ENCODE measurements around the gene SRPK2.
"Not testable (repeated sequence)": the region's sequence is repeated elsewhere in the genome, so short reads cannot be mapped to it uniquely, and the experiment has no call there.

Gene SRPK2

GRCh38 chr7:105362685-105363084, 26.0 kb downstream of the SRPK2 start:
- H3K9me3 ChIP-seq (ENCODE audit: control insufficient read depth, insufficient read depth, low read depth, low read length); H3K27ac ChIP-seq (ENCODE audit: extremely low read depth, low read depth, low read length); H3K36me3 ChIP-seq (ENCODE audit: control insufficient read depth in 2 of 2, insufficient read depth in 1 of 2, low read length in 2 of 2); H3K4me3 ChIP-seq (ENCODE audit: low read depth, low read length); H3K4me1 ChIP-seq (ENCODE audit: control insufficient read depth, insufficient read depth, low read length); POLR2A ChIA-PET: not testable (repeated sequence)
- CTCF ChIA-PET = interaction anchor here (0.6 kb wide), 1 partner anchor 1868 kb away, joined by 5 read pairs; no protein-coding TSS in a partner anchor
- TF ChIP-seq ZNF580 (tag by site-specific recombination; IDR thresholded peaks at IDR 0.05) (0 out of 2 replicates have a peak, but pooled peaks have one; percentile 14), ZNF280D (tag by site-specific recombination; IDR thresholded peaks at IDR 0.05) (0 out of 2 replicates have a peak, but pooled peaks have one; percentile 46), ZNF146 (tag by site-specific recombination; IDR thresholded peaks at IDR 0.05) (peak; percentile 94)

GRCh38 chr7:105361995-105362394, 26.7 kb downstream of the SRPK2 start:
- H3K27ac ChIP-seq (ENCODE audit: extremely low read depth, low read depth, low read length); H3K4me3 ChIP-seq (ENCODE audit: low read depth, low read length); H3K9me3 ChIP-seq (ENCODE audit: control insufficient read depth, insufficient read depth, low read depth, low read length); POLR2A ChIA-PET; H3K4me1 ChIP-seq (ENCODE audit: control insufficient read depth, insufficient read depth, low read length); H3K36me3 ChIP-seq (ENCODE audit: control insufficient read depth in 2 of 2, insufficient read depth in 1 of 2, low read length in 2 of 2): not testable (repeated sequence)
- CTCF ChIA-PET = interaction anchor here (0.6 kb wide), 1 partner anchor 27 kb away, joined by 3 read pairs; the partner anchor contains the start of gene SRPK2

- H3K9me3 ChIP-seq (ENCODE audit: control insufficient read depth, insufficient read depth, low read depth, low read length); H3K36me3 ChIP-seq (ENCODE audit: control insufficient read depth in 2 of 2, insufficient read depth in 1 of 2, low read length in 2 of 2); H3K4me3 ChIP-seq (ENCODE audit: low read depth, low read length); H3K27ac ChIP-seq (ENCODE audit: extremely low read depth, low read depth, low read length); POLR2A ChIA-PET; H3K4me1 ChIP-seq (ENCODE audit: control insufficient read depth, insufficient read depth, low read length); CTCF ChIA-PET: not testable (repeated sequence)
Observed at GRCh38 chr7:105360149-105360548, 28.6 kb downstream of the SRPK2 start.

GRCh38 chr7:105355701-105356100, 33.0 kb downstream of the SRPK2 start:
- H3K4me3 ChIP-seq (ENCODE audit: low read depth, low read length) = no peak overlapping the region
- TF ChIP-seq ZXDB (tag by site-specific recombination; IDR thresholded peaks at IDR 0.05) = no peak
- TF ChIP-seq ZNF624 (tag by site-specific recombination; IDR thresholded peaks at IDR 0.05) = no peak
- no peak for TF ChIP-seq ZNF596 (tag by site-specific recombination; IDR thresholded peaks at IDR 0.05)
- no peak for TF ChIP-seq ZNF324 (tag by site-specific recombination; IDR thresholded peaks at IDR 0.05)
- TF ChIP-seq ZFP41 (tag by site-specific recombination; IDR thresholded peaks at IDR 0.05; ENCODE audit: borderline replicate concordance) = no peak
- TF ChIP-seq ZBTB8A (tag by site-specific recombination; IDR thresholded peaks at IDR 0.05) = no peak
- TF ChIP-seq ZNF23 (tag by site-specific recombination; IDR thresholded peaks at IDR 0.05; ENCODE audit: borderline replicate concordance) = no peak
- no peaks in the 10 kb centered on the region for H3K36me3 ChIP-seq (ENCODE audit: control insufficient read depth in 2 of 2, insufficient read depth in 1 of 2, low read length in 2 of 2)
- H3K27ac ChIP-seq (ENCODE audit: extremely low read depth, low read depth, low read length) = no peak overlapping the region
- CTCF ChIA-PET = interaction anchor here (0.6 to 0.7 kb wide), 2 partner anchors 123 to 472 kb away, joined by 3 to 7 read pairs; no protein-coding TSS in a partner anchor
- POLR2A ChIA-PET = no interaction called here
- no peaks in the 10 kb centered on the region for H3K9me3 ChIP-seq (ENCODE audit: control insufficient read depth, insufficient read depth, low read depth, low read length)
- H3K4me1 ChIP-seq (ENCODE audit: control insufficient read depth, insufficient read depth, low read length) = peaks cover 21% of the 10 kb centered on the region

GRCh38 chr7:105354383-105354782, 34.3 kb downstream of the SRPK2 start:
- ChIA-PET POLR2A (no interaction called here), CTCF (interaction anchor here (0.6 to 0.8 kb wide), 2 partner anchors 45 to 759 kb away, joined by 3 to 5 read pairs; no protein-coding TSS in a partner anchor)
- Histone ChIP-seq H3K9me3 (ENCODE audit: control insufficient read depth, insufficient read depth, low read depth, low read length) (no peaks in the 10 kb centered on the region), H3K36me3 (ENCODE audit: control insufficient read depth in 2 of 2, insufficient read depth in 1 of 2, low read length in 2 of 2) (no peaks in the 10 kb centered on the region), H3K4me3 (ENCODE audit: low read depth, low read length) (no peak overlapping the region), H3K27ac (ENCODE audit: extremely low read depth, low read depth, low read length) (no peak overlapping the region), H3K4me1 (ENCODE audit: control insufficient read depth, insufficient read depth, low read length) (peaks cover 21% of the 10 kb centered on the region)
- no peak for TF ChIP-seq ELK4 (IDR thresholded peaks at IDR 0.05; ENCODE audit: borderline replicate concordance, low read depth, low read length)
- TF ChIP-seq ZNF558 (tag by site-specific recombination; IDR thresholded peaks at IDR 0.05) = no peak
- TF ChIP-seq ZNF544 (tag by site-specific recombination; IDR thresholded peaks at IDR 0.05) = no peak
- TF ChIP-seq ZNF473 (tag by site-specific recombination; IDR thresholded peaks at IDR 0.05) = no peak
- peak; percentile 93 for TF ChIP-seq SCRT2 (tag by site-specific recombination; IDR thresholded peaks at IDR 0.05)
- TF ChIP-seq ZNF211 (tag by site-specific recombination; IDR thresholded peaks at IDR 0.05; ENCODE audit: low read depth) = no peak
- TF ChIP-seq ZBTB44 (tag by site-specific recombination; IDR thresholded peaks at IDR 0.05) = peak; percentile 98
- peak; percentile 85; the same call in 1 of the 2 replicates for TF ChIP-seq SCRT1 (tag by site-specific recombination; IDR thresholded peaks at IDR 0.05; ENCODE audit: borderline replicate concordance)
- no peak for TF ChIP-seq KLF9 (tag by site-specific recombination; IDR thresholded peaks at IDR 0.05; ENCODE audit: low read depth)
- TF ChIP-seq BCL11B (tag by site-specific recombination; IDR thresholded peaks at IDR 0.05; ENCODE audit: low read depth) = no peak

Data from HEK293 (cell line).